Measurements from ENCODE around the gene DNPH1. TPM values are rescaled to one million over a fixed set of nuclear protein-coding genes. Genes with fewer than 3 reads are reported as not detected.

DNPH1 gene
- total RNA-seq, 3 donors from 2014 or later, result 42.7 to 69.0 (median 45.7) TPM

DNA sequence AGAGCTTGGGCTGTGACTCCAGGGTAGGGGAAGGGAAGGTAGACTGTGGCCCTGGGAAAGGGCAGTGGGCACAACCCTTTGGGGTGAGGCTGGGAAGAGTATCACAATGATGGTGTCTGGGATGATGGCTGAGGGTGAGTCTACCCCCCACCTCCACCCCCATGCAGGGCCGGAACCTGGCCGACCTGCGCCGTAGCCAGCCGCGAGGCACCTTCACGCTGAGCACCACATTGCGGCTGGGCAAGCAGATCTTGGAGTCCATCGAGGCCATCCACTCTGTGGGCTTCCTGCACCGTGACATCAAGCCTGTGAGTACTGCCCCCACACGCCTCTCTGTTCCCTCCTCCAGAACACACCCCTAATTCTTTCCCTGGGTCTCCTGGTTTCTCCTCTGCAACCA, 24.1 kb upstream of the DNPH1 start:
- DNase-seq (no peak), ATAC-seq (no peak)
- H3K36me3 ChIP-seq (ENCODE audit: low read depth), result no peaks in the 10 kb centered on the region
- TF ChIP-seq, protein P1, sequence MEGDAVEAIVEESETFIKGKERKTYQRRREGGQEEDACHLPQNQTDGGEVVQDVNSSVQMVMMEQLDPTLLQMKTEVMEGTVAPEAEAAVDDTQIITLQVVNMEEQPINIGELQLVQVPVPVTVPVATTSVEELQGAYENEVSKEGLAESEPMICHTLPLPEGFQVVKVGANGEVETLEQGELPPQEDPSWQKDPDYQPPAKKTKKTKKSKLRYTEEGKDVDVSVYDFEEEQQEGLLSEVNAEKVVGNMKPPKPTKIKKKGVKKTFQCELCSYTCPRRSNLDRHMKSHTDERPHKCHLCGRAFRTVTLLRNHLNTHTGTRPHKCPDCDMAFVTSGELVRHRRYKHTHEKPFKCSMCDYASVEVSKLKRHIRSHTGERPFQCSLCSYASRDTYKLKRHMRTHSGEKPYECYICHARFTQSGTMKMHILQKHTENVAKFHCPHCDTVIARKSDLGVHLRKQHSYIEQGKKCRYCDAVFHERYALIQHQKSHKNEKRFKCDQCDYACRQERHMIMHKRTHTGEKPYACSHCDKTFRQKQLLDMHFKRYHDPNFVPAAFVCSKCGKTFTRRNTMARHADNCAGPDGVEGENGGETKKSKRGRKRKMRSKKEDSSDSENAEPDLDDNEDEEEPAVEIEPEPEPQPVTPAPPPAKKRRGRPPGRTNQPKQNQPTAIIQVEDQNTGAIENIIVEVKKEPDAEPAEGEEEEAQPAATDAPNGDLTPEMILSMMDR (IDR thresholded peaks at IDR 0.05), result no peak
- H3K4me3 ChIP-seq, result no peak overlapping the region
- peaks cover 4% of the 10 kb centered on the region for H3K4me1 ChIP-seq (ENCODE audit: low read depth)
- H3K9me3 ChIP-seq, result no peaks in the 10 kb centered on the region
- intact Hi-C loops (cut with DNase I, micrococcal nuclease), result no loop called here

DNA sequence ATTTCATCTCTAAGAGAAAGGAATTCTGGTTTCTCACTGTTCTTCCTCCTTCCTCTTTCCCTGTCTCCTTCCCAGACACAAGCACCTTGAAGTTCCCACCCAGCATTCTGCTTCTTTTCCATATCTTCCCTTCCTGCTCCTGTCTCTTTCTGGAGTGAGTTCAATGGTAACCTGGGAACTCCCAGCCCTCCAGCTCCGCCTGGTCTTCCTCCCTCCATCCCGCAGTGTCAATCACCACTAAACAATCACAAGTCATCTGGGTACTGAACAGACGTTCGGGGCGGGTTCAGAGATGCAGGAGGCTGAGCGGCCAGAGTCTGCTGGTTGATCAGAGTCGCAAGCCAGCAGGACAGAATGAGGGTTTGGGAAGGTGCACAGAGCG, 21.7 kb upstream of the DNPH1 start:
- ATAC-seq (peak; percentile 56), DNase-seq (peak in 1 of 3 donors; percentile 25)
- TF ChIP-seq, protein P1 (IDR thresholded peaks at IDR 0.05), result no peak
- intact Hi-C loops (cut with DNase I, micrococcal nuclease), result no loop called here
- peaks cover 14% of the 10 kb centered on the region for H3K4me1 ChIP-seq (ENCODE audit: low read depth)
- no peak overlapping the region for H3K4me3 ChIP-seq
- H3K9me3 ChIP-seq, result no peaks in the 10 kb centered on the region
- H3K36me3 ChIP-seq (ENCODE audit: low read depth), result no peaks in the 10 kb centered on the region

DNA sequence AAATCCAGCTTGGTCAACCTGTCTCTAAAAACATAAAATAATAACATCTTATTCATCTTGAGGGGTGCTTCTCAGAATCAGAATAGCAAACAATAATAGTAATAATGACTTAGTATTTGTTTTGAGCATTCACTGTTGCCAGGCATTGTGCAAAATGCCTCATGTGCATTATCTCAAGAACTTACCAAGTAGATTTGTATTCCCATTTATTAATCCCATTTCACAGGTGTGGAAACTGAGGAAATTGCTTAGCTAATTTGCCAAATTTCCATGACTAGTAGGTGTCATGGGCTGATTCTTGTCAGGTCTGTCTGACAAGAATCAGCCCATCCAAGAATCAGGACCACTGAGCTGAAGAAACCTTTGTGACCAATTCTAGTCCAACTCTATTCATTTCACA, 19.5 kb upstream of the DNPH1 start:
- DNase-seq, result no peak
- Histone ChIP-seq H3K9me3 (no peaks in the 10 kb centered on the region), H3K36me3 (ENCODE audit: low read depth) (no peaks in the 10 kb centered on the region), H3K4me1 (ENCODE audit: low read depth) (peaks cover 14% of the 10 kb centered on the region), H3K4me3 (no peak overlapping the region)
- no peak for ATAC-seq
- intact Hi-C loops (cut with DNase I, micrococcal nuclease), result no loop called here
- TF ChIP-seq, protein P1 (IDR thresholded peaks at IDR 0.05), result no peak

DNA sequence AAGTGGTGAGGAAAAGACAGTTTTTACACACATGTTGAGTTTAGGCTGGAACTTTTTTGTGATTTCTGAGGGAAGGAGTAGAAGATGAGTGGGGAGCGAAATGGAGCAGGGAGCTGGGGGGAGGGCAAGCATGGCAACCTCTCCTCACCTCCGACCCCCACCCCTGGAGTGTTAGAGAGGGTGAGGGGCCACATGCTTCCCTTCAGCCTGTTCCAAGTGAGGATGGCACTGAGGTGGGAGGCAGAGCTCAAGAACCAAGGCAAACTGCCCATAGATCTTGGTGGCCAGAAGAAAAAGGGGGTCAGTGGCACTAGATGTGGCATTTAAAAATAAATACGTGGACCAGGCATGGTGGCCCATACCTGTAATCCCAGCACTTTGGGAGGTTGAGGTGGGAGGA, 18.8 kb upstream of the DNPH1 start:
- ATAC-seq, result no peak
- TF ChIP-seq, protein P1 (IDR thresholded peaks at IDR 0.05), result no peak
- intact Hi-C loops (cut with DNase I, micrococcal nuclease), result no loop called here

DNA sequence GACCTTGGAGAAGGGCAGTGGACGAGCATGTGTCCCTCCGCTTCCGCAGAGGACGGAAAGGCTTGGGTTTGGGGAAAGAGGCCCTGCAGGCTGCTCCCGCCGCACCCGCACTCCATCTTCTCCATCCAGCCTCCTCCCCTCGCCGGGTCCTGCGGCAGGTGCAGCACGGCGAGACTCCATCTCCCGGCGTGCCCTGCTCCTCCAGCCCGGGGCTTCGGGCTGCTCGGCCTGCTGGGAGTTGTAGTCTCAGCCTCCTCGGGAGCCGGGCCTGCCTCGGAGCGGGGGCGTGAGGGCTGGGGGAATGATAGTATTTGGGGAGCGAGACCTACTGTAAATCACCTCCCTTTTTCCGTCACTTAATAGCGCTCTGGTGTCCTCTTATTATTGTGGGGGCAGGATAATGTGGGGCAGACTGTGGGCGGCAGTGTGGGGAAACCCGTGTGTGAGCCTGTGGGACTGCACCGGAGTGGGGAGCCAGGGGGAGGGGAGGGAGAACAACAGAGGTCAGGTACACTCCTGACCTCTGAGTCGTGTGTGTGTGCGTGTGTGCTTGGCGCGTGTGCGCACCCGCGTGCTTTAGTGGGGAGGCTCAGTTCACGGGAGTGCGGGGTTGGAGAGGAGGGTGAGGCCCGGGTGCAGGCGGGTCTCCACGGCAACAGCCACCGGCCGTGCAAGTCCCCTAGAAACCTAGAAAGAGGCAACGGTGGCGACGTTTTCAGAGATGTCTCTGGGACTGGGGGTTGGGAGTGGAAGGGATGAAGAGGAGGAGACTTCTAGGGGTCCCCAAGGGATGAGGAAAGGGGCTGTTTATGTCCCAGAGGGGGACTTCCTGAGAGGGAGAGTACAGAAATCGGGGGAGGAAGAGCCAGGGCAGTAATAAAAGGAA, 18.1 kb upstream of the DNPH1 start:
- no peak overlapping the region for H3K4me3 ChIP-seq
- H3K4me1 ChIP-seq (ENCODE audit: low read depth), result peaks cover 14% of the 10 kb centered on the region
- no peaks in the 10 kb centered on the region for H3K9me3 ChIP-seq
- no peaks in the 10 kb centered on the region for H3K36me3 ChIP-seq (ENCODE audit: low read depth)
- intact Hi-C loops (cut with DNase I, micrococcal nuclease), result no loop called here
- TF ChIP-seq, protein P1 (IDR thresholded peaks at IDR 0.05), result no peak
- peak; percentile 97 for ATAC-seq
- peak; percentile 81 to 89 (median 86) for DNase-seq

More for the DNA sequence above, 18.8 kb upstream of the DNPH1 start:
- no peaks in the 10 kb centered on the region for H3K36me3 ChIP-seq (ENCODE audit: low read depth)
- no peak for DNase-seq
- peaks cover 14% of the 10 kb centered on the region for H3K4me1 ChIP-seq (ENCODE audit: low read depth)
- no peak overlapping the region for H3K4me3 ChIP-seq
- H3K9me3 ChIP-seq, result no peaks in the 10 kb centered on the region
